ENCODE measurements around the gene CENPP. TPM values are rescaled to one million over a fixed set of nuclear protein-coding genes. Genes with fewer than 3 reads are reported as not detected.
A peak's percentile ranks its signal among the peaks of the same experiment; 100 is the strongest.

The CENPP gene
- total RNA-seq, 2 donors from 2014 or later: 1.1 to 1.2 TPM

GRCh38 chr9:92324431-92324830 is 1.3 kb upstream of the CENPP start:
- H3K4me1 ChIP-seq: peaks cover 0 to 23% of the 10 kb centered on the region in 2 donors
- H3K27me3 ChIP-seq: no peaks in the 10 kb centered on the region
- H3K27ac ChIP-seq: peak overlapping the region; percentile 92 to 96
- TF ChIP-seq, protein P1, sequence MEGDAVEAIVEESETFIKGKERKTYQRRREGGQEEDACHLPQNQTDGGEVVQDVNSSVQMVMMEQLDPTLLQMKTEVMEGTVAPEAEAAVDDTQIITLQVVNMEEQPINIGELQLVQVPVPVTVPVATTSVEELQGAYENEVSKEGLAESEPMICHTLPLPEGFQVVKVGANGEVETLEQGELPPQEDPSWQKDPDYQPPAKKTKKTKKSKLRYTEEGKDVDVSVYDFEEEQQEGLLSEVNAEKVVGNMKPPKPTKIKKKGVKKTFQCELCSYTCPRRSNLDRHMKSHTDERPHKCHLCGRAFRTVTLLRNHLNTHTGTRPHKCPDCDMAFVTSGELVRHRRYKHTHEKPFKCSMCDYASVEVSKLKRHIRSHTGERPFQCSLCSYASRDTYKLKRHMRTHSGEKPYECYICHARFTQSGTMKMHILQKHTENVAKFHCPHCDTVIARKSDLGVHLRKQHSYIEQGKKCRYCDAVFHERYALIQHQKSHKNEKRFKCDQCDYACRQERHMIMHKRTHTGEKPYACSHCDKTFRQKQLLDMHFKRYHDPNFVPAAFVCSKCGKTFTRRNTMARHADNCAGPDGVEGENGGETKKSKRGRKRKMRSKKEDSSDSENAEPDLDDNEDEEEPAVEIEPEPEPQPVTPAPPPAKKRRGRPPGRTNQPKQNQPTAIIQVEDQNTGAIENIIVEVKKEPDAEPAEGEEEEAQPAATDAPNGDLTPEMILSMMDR (IDR thresholded peaks at IDR 0.05): no peak
- H3K4me3 ChIP-seq: peak overlapping the region; percentile 75 to 80
- DNase-seq (ENCODE audit: low spot score): no peak
- H3K36me3 ChIP-seq: peaks cover 23% of the 10 kb centered on the region
- no peaks in the 10 kb centered on the region for H3K9me3 ChIP-seq

DNA sequence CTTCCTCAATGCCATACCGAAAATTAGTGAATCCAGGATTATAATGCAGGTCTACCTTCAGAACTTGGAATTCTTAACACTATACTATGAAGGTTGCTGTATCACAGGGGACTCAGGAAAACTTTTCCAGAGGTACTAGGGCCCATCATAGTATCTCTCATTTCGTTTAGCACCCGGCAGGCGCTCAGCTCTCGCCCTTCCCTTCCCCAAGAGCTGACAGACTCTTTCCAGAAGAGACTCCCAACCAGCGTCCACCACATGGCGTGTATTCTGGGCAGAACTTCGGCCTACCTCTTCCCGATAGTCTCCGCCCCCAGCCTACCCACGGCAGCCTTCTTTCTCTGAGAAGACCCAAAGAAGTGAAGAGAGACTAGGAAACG is 874 bp upstream of the CENPP start:
- peaks cover 19% of the 10 kb centered on the region for H3K36me3 ChIP-seq
- H3K9me3 ChIP-seq: no peaks in the 10 kb centered on the region
- H3K27ac ChIP-seq: peak overlapping the region; percentile 92 to 96
- no peak for DNase-seq (ENCODE audit: low spot score)
- no peaks in the 10 kb centered on the region for H3K27me3 ChIP-seq
- TF ChIP-seq, protein P1 (IDR thresholded peaks at IDR 0.05): no peak
- H3K4me3 ChIP-seq: peak overlapping the region; percentile 75 to 80
- peaks cover 0 to 23% of the 10 kb centered on the region in 2 donors for H3K4me1 ChIP-seq

GRCh38 chr9:92325991-92326500 is 293 bp downstream of the CENPP start:
- DNase-seq (ENCODE audit: low spot score): no peak
- H3K36me3 ChIP-seq: peaks cover 12% of the 10 kb centered on the region
- H3K27me3 ChIP-seq: no peaks in the 10 kb centered on the region
- peaks cover 0 to 23% of the 10 kb centered on the region in 2 donors for H3K4me1 ChIP-seq
- H3K27ac ChIP-seq: peak overlapping the region; percentile 92 to 96
- peak overlapping the region; percentile 75 to 80 for H3K4me3 ChIP-seq
- TF ChIP-seq, protein P1 (IDR thresholded peaks at IDR 0.05): no peak
- H3K9me3 ChIP-seq: no peaks in the 10 kb centered on the region

- no peak for DNase-seq (ENCODE audit: low spot score)
- H3K27me3 ChIP-seq: no peaks in the 10 kb centered on the region
- peaks cover 9% of the 10 kb centered on the region for H3K36me3 ChIP-seq
- H3K4me1 ChIP-seq: peaks cover 0 to 23% of the 10 kb centered on the region in 2 donors
- TF ChIP-seq, protein P1 (IDR thresholded peaks at IDR 0.05): no peak
- no peaks in the 10 kb centered on the region for H3K9me3 ChIP-seq
- H3K27ac ChIP-seq: no peak overlapping the region
- no peak overlapping the region for H3K4me3 ChIP-seq
These were observed 1.6 kb downstream of the CENPP start for GRCh38 chr9:92327283-92327850.

DNA sequence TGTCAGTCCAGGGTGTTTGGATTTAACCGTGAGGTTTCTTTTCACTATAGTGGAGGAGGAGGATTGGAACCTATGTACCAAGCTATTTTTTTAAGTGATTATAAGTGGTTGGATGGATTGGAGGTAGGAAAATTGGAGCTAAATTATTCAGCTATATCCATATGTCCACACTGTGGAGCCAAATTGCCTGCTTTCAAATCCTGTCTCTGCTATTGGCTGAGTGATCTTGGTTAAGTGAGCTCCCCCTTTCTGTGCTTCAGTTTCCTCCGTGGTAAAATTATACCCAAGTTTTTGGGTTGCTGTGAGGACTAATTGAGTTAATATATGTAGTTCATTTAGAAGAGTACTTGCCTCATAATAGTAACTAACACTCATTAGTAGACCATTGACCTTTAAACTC is 2.5 kb downstream of the CENPP start:
- no peak overlapping the region for H3K27ac ChIP-seq
- no peak overlapping the region for H3K4me3 ChIP-seq
- no peaks in the 10 kb centered on the region for H3K9me3 ChIP-seq
- no peaks in the 10 kb centered on the region for H3K27me3 ChIP-seq
- no peak for DNase-seq (ENCODE audit: low spot score)
- TF ChIP-seq, protein P1 (IDR thresholded peaks at IDR 0.05): no peak
- H3K36me3 ChIP-seq: peaks cover under 1% of the 10 kb centered on the region
- H3K4me1 ChIP-seq: peaks cover 0 to 23% of the 10 kb centered on the region in 2 donors

Measured in right atrium auricular region (tissue), 2 donors.